Hair follicle dermal papilla cell (primary cell): ENCODE data around the gene C7. TPM values are rescaled to one million over a fixed set of nuclear protein-coding genes. Genes with fewer than 3 reads are reported as not detected.

Source experiments
- small RNA-seq: library from RNA; depleted of rRNA; stranded (forward); fragments of <200 nt; gene quantifications from one replicate; pipeline ENCODE3, GENCODE V24; 2012
- total RNA-seq: library from RNA; depleted of rRNA; stranded (reverse); fragments of >200 nt; gene quantifications from 2 replicates; pipeline ENCODE4 v1.2.3, GENCODE V29; 2012

The C7 gene
- total RNA-seq, result not detected in 2 replicates

GRCh38 chr5:40909264-40909663, at the start of gene C7:
Gene C7, plus strand, starts transcription at chr5:40909497. Its CDS starts 114 bp downstream, at chr5:40909611.

Small RNA genes within 50 kb of the gene (small RNA-seq; reads per million reads assigned to genes)
- gene AC114967.1, result not detected
- gene RNU7-161P, result not detected

Other genes with a start within 250 kb of the C7 start
- gene PTGER4, start 229.6 kb upstream of the C7 start, total RNA-seq, result 16.4 and 29.9 TPM in 2 replicates
- 10.4 and 13.1 TPM in 2 replicates for gene TTC33, start 153.5 kb upstream of the C7 start, total RNA-seq
- gene PRKAA1, start 111.1 kb upstream of the C7 start, total RNA-seq, result 106 and 118 TPM in 2 replicates
- 83.5 and 210 TPM in 2 replicates for gene RPL37, start 74.3 kb upstream of the C7 start, total RNA-seq
- 14.6 and 18.0 TPM in 2 replicates for gene CARD6, start 68.1 kb upstream of the C7 start, total RNA-seq
- gene MROH2B, start 161.8 kb downstream of the C7 start, total RNA-seq, result not detected in 2 replicates